Ascending aorta (tissue), 2 donors: Measurements from ENCODE around the gene SLC8A2. TPM values are rescaled to one million over a fixed set of nuclear protein-coding genes. Genes with fewer than 3 reads are reported as not detected.

Experiments
- DNase-seq, 2 donors: peaks; one replicate each; pipeline ENCODE4 v3.0.0-alpha.2; 2019; ENCODE audit warnings: low spot score in 2 of 2
- H3K27ac ChIP-seq, 2 donors: fragments of 200-600 bp; sonication (generic); one replicate each; pipeline ENCODE4 v1.5.1; 2016 to 2017; ENCODE audit warnings: mild to moderate bottlenecking in 1 of 2
- H3K27me3 ChIP-seq: fragments of 200-600 bp; sonication (generic); one replicate; pipeline ENCODE4 v1.5.1; 2017
- H3K36me3 ChIP-seq, 2 donors: fragments of 200-600 bp; sonication (generic); one replicate each; pipeline ENCODE4 v1.5.1; 2016
- H3K4me1 ChIP-seq, 2 donors: fragments of 200-600 bp; sonication (generic); one replicate each; pipeline ENCODE4 v1.5.1; 2016 to 2017; ENCODE audit warnings: mild to moderate bottlenecking in 1 of 2
- H3K4me3 ChIP-seq, 2 donors: fragments of 200-600 bp; sonication (generic); one replicate each; pipeline ENCODE4 v1.5.1; 2016 to 2017; ENCODE audit warnings: mild to moderate bottlenecking in 1 of 2
- H3K9me3 ChIP-seq, 2 donors: fragments of 200-600 bp; sonication (generic); one replicate each; pipeline ENCODE4 v1.5.1; 2016
- CTCF ChIP-seq, 3 experiments: fragments of 200-600 bp in 2 of 3; fragments of 450-650 bp in 1 of 3; sonication (generic) in 2 of 3; IDR thresholded peaks; one replicate each; pipeline ENCODE4 v1.5.1; 2016 to 2019; ENCODE audit warnings: antibody characterized with exemption in 3 of 3, mild to moderate bottlenecking in 1 of 3, moderate library complexity in 1 of 3
- intact Hi-C: fragments of 100-400 bp; cut with DNase I; formaldehyde crosslinking; loops from one replicate; pipeline ENCODE4 v1.15.1; 2023
- total RNA-seq: library from RNA; depleted of rRNA; stranded (reverse); fragments of >200 nt; gene quantifications from one replicate; pipeline ENCODE4 v1.1.0, GENCODE V29; 2016

Gene SLC8A2
- total RNA-seq, 1 donor from 2014 or later, result not detected

GRCh38 chr19:47492571-47493377 lies 21.1 kb upstream of the SLC8A2 start:
- no peak overlapping the region for H3K27ac ChIP-seq
- peaks cover 52 to 74% of the 10 kb centered on the region in 2 donors for H3K36me3 ChIP-seq
- intact Hi-C loops, result no loop called here
- no peak for DNase-seq
- H3K4me3 ChIP-seq, result no peak overlapping the region
- no peaks in the 10 kb centered on the region for H3K4me1 ChIP-seq
- no peak for TF ChIP-seq CTCF (IDR thresholded peaks at IDR 0.05)
- H3K9me3 ChIP-seq, result no peaks in the 10 kb centered on the region
- H3K27me3 ChIP-seq, result no peaks in the 10 kb centered on the region

GRCh38 chr19:47492137-47492533 lies 20.4 kb upstream of the SLC8A2 start:
- Histone ChIP-seq H3K4me1 (no peaks in the 10 kb centered on the region), H3K9me3 (no peaks in the 10 kb centered on the region), H3K36me3 (peaks cover 54 to 73% of the 10 kb centered on the region in 2 donors), H3K27me3 (no peaks in the 10 kb centered on the region), H3K4me3 (no peak overlapping the region), H3K27ac (no peak overlapping the region)
- intact Hi-C loops, result no loop called here
- no peak for TF ChIP-seq CTCF (IDR thresholded peaks at IDR 0.05)
- no peak for DNase-seq

- H3K36me3 ChIP-seq, result peaks cover 52 to 67% of the 10 kb centered on the region in 2 donors
- H3K4me1 ChIP-seq, result no peaks in the 10 kb centered on the region
- DNase-seq, result no peak
- intact Hi-C loops, result no loop called here
- H3K4me3 ChIP-seq, result no peak overlapping the region
- H3K27ac ChIP-seq, result no peak overlapping the region
- H3K27me3 ChIP-seq, result no peaks in the 10 kb centered on the region
- no peak for TF ChIP-seq CTCF (IDR thresholded peaks at IDR 0.05)
- H3K9me3 ChIP-seq, result no peaks in the 10 kb centered on the region
These were observed 19.9 kb upstream of the SLC8A2 start for GRCh38 chr19:47491358-47492136.

- H3K4me3 ChIP-seq, result no peak overlapping the region
- no peak overlapping the region for H3K27ac ChIP-seq
- no peaks in the 10 kb centered on the region for H3K27me3 ChIP-seq
- DNase-seq, result no peak
- intact Hi-C loops, result no loop called here
- H3K4me1 ChIP-seq, result no peaks in the 10 kb centered on the region
- H3K9me3 ChIP-seq, result no peaks in the 10 kb centered on the region
- H3K36me3 ChIP-seq, result peaks cover 52 to 64% of the 10 kb centered on the region in 2 donors
- TF ChIP-seq CTCF (IDR thresholded peaks at IDR 0.05), result no peak
These were observed 19.2 kb upstream of the SLC8A2 start for GRCh38 chr19:47490847-47491246.

GRCh38 chr19:47490031-47490430 lies 18.3 kb upstream of the SLC8A2 start:
- DNase-seq, result no peak
- H3K27me3 ChIP-seq, result no peaks in the 10 kb centered on the region
- no peaks in the 10 kb centered on the region for H3K9me3 ChIP-seq
- no peak overlapping the region for H3K27ac ChIP-seq
- no peak for TF ChIP-seq CTCF (IDR thresholded peaks at IDR 0.05)
- no peak overlapping the region for H3K4me3 ChIP-seq
- peaks cover 52 to 57% of the 10 kb centered on the region in 2 donors for H3K36me3 ChIP-seq
- intact Hi-C loops, result no loop called here
- H3K4me1 ChIP-seq, result peaks cover 0 to under 1% of the 10 kb centered on the region in 2 donors
